CD1c-positive myeloid dendritic cell (primary cell): ENCODE data around the gene MUC5AC.

Experiments used
- DNase-seq: peaks from one replicate; pipeline ENCODE4 v3.0.0-alpha.2; 2016; ENCODE audit errors: extremely low spot score

Gene MUC5AC

DNA sequence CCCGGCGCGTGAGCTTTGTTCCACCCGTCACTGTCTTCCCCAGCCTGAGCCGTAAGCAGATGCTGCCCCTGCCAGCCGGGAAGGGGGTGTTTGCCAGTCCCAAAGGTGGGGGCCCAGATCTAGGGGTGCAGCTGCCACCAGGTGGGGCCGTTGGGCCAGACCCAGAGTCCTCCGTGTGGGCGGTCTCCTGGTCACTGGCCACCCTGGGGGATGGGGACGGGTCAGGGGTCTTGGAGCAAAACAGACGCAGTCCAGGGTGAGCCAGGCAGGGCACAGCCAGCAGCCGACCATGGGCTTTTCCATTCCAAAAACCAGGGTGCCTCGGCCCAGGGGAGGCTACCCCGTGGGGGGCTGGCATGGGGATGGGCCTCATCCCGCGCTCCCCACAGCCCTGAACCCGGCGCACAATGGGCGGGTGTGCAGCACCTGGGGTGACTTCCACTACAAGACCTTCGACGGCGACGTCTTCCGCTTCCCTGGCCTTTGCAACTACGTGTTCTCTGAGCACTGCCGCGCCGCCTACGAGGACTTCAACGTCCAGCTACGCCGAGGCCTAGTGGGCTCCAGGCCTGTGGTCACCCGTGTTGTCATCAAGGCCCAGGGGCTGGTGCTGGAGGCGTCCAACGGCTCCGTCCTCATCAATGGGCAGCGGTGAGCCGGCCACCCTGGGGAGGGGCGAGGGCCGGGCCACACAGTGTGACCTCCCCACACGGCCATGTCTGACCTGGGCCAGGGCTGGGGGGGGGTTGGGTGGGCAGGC, 68.7 kb downstream of the MUC5AC start:
- DNase-seq = no peak

DNA sequence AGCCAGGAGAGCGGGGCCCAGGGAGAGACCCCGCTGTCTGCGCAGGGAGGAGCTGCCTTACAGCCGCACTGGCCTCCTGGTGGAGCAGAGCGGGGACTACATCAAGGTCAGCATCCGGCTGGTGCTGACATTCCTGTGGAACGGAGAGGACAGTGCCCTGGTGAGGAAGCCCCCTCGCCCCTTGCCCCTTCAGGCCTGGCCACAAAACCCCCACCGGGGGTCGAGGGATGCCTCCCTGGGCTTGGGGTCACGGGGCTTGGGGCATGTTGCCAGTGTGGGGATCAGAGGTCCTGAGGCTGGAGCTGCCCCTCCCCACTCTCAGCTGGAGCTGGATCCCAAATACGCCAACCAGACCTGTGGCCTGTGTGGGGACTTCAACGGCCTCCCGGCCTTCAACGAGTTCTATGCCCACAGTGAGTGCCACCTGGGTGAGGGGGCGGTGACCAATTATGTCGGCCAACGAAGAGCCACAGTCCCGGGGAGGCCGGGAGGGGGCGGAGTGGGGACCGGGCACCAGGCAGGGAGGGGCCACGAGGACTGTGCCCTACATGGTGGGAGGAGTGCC, 69.3 kb downstream of the MUC5AC start:
- DNase-seq = no peak

DNA sequence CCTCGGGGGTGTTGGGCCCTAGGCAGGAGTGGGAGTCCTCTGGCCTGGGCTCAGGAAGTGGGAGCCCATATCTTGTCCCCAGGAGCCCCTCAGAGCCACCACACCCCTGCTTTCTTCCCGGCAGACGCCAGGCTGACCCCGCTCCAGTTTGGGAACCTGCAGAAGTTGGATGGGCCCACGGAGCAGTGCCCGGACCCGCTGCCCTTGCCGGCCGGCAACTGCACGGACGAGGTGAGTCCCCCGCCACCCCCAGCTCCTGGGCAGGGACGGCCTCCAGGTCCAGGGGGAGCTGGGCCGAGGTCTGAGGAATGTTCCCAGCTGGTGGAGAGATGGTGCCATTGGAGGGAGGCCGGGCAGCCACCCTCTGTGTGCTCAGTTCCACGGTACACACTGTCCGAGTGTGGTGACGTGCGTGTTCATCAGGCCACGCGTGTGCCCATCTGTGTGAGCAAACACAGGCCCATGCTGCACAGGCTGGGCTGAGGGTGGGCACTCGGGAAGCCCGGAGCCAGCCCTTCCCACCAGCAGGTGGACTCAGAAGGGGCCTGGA, 69.9 kb downstream of the MUC5AC start:
- DNase-seq = no peak

DNA sequence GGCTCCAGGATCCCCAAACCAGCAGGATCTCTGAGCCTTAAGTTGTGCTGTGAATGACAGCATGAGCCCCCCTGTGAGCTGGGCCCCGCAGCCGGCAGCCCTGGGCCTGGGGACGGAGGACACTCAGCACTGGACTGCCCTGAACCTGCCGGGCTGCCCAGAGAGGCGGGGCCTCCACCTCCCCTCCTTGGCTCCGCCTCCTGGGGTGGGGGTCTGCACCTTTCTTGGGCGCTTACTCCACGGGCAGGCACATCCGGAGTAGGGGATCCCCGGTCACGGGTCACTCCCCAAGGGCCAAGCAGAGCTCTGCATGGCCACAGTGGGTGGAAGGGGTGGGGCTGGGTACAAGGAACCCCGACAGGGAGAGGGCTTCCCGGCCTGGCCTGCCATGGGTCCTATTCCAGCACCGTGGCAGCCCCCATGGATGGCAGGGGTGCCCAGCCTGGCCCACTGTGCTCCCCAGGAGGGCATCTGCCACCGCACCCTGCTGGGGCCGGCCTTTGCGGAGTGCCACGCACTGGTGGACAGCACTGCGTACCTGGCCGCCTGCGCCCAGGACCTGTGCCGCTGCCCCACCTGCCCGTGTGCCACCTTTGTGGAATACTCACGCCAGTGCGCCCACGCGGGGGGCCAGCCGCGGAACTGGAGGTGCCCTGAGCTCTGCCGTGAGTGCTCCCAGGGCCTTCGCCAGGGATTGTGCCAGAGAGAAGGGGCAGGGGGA, 70.5 kb downstream of the MUC5AC start:
- no peak for DNase-seq

DNA sequence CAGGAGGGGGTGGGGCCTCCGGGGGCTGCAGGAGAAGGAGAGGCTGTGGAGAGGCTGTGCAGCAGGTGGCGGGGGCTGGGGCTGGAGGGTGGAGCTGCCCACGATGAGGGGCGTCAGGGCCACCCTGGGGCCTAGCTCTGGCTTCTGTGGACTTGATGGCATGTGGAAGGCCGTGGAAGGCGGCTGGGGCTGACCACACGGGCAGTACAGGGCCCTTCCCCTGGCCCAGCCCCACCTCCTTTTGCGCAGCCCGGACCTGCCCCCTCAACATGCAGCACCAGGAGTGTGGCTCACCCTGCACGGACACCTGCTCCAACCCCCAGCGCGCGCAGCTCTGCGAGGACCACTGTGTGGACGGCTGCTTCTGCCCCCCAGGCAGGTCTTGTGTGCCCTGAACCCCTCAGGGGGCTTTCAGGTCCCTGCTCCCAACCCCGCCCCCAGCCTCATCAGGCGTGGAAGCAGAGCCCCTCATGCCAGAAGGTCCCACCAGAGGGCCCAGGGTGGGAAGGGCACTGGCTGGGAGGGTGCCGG, 71.2 kb downstream of the MUC5AC start:
- DNase-seq = no peak

DNA sequence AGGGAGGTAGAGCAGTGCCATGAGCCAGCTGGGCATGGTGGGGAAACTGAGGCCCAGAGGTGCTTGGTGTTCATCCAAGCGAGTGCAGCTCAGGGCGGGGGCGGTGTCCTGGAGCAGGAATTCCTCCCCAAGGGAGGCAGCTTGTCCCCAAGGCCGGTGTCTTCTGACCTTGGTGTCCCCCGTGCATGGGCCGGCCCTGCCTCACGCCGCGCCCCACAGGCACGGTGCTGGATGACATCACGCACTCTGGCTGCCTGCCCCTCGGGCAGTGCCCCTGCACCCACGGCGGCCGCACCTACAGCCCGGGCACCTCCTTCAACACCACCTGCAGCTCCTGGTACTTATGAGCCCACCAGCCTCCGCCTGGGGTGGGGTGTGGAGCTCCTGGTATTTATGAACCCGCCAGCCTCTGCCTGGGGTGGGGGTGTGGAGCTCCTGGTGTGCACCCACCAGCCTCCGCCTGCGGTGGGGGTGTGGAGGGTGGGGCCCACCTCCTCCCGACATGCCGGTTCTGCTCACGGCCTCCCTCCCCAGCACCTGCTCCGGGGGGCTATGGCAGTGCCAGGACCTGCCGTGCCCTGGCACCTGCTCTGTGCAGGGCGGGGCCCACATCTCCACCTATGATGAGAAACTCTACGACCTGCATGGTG, 71.8 kb downstream of the MUC5AC start:
- DNase-seq = no peak

DNA sequence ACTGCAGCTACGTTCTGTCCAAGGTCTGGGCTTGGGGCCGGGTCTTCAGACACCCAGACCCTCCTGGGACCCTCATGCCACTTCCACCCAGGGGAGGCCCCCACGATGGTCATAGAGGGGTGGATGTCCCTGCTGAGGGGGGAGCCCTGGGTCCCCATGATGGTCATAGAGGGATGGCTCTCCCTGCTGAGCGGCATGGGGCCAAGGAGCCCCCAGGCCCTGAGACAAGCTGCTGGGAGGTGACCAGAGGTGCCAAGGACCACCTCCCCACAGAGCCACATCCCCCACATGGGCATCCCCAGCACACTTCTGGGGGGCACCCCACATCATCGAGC, 72.3 kb downstream of the MUC5AC start:
- DNase-seq = no peak

DNA sequence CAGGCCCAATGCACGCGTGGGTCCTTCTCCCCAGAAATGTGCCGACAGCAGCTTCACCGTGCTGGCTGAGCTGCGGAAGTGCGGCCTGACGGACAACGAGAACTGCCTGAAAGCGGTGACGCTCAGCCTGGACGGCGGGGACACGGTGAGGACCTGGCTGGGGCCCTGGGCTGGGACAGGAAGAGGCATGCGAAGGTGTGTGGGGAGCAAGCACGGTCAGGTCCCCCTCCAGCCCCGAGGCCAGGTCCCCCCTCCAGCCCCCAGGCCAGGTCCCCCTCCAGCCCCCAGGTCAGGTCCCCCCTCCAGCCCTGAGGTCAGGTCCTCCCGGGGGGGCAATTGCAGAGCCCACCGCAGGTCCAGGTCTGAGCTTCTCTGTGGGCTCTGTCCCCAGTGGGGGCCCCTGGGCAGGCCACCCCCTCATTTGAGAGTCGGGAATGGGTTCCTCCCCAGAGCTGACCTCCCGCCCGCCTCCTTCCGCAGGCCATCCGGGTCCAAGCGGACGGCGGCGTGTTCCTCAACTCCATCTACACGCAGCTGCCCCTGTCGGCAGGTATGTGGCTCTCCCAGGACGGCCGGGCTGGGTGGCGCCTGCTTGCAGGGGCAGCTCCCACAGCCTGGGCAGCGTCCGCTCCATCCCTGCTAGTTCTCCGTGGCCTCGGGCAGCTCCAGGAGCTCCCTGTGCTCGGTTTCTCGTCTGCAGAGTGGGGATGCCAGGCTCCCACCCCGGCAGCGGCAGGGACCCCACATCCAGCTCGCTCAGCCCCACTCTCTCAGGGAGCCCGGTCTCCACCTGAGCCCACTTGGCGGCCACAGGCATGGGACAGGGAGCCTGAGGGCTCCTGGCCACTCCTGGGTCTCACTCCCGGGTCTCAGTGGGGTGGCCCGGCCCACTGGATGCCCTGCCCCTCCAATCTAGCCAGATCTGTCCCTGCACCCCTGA, 73.0 kb downstream of the MUC5AC start:
- DNase-seq = no peak

DNA sequence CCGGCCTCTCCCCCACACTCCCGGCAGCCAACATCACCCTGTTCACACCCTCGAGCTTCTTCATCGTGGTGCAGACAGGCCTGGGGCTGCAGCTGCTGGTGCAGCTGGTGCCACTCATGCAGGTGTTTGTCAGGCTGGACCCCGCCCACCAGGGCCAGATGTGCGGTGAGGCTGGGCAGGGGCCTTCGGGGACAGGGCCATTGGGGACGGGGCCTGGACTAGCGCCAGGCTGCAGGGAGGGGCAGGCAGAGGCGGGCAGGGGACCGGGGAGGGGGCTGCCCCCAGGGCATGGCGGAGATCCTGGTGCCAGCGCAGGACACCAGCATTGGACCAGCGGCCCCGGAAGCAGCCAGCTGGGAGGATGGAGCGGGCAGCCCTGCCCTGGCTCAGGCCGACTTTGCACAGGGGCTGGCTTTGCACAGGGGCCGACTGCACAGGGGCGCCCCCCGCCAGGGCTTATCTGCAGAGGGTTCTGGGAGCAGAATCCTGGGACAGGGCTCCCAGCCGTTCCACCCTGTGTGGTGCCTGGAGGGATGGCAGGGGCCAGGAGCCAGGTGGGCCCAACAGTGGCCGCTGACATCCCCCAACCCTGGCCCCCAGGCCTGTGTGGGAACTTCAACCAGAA, 73.8 kb downstream of the MUC5AC start:
- no peak for DNase-seq

DNA sequence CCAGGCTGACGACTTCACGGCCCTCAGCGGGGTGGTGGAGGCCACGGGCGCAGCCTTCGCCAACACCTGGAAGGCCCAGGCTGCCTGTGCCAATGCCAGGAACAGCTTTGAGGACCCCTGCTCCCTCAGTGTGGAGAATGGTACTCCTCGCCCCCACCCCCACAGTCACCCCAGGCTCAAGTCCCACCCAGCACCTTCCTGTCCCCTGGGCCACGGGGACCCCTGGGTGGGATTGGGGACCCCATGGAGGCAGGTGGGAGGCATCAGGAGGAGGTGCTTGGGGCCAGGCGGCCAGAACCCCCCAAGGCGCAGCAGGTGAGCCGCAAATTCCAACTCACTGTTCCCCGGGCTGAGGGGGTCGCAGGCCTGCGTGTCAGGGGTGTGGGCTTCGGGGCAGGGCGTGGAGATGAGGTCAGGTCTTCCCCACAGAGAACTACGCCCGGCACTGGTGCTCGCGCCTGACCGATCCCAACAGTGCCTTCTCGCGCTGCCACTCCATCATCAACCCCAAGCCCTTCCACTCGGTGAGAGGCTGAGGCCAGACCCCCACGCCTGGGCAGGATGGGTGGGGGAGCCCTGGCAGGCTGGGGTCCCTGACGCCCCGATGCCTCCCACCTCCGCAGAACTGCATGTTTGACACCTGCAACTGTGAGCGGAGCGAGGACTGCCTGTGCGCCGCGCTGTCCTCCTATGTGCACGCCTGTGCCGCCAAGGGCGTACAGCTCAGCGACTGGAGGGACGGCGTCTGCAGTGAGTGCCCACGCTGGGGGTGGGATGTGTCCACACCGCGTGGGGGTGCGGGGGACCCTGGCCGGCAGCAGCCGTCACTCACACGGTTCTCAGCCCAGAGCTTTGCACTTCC, 74.5 kb downstream of the MUC5AC start:
- DNase-seq = no peak

DNA sequence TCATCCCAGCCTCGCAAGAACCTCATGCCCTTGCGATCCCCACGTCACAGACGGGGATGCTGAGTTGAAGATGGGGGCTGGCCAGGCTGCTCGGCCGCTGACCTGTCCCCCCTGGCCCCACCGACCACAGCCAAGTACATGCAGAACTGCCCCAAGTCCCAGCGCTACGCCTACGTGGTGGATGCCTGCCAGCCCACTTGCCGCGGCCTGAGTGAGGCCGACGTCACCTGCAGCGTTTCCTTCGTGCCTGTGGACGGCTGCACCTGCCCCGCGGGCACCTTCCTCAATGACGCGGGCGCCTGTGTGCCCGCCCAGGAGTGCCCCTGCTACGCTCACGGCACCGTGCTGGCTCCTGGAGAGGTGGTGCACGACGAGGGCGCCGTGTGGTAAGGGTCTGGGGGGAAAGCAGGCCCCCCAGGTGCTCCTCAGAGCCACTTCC, 75.1 kb downstream of the MUC5AC start:
- no peak for DNase-seq

DNA sequence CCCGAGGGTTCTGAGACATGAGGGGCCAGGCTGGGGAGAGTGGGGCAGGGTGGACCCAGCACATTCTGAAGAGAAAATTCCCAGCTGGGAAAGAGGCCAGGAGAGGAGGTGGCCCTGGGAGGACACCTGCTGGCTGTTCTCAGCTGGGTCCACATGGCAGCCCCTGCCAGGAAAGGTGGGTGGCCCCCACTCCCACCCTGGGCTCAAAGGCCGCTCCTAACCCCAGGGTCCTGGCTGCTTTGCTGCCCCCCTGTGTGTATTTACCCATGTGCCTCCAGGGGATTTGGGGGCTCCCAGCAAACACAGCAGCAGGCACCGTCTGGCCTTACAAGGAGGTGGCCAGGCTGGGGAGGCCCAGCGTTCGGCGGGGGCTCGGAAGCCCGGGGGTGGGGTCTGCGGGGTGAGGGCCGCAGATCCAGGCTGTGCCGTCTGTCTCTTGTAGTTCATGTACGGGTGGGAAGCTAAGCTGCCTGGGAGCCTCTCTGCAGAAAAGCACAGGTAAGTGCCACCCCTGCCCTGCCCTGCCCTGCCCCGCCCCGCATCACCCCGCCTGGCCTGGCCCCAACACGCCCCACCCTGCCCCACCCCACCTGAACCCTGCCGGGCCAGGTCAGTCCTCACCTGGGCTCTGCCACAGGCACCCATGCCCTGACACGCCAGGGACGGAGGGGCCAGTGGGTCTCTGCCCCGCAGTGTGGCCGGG, 75.7 kb downstream of the MUC5AC start:
- no peak for DNase-seq

DNA sequence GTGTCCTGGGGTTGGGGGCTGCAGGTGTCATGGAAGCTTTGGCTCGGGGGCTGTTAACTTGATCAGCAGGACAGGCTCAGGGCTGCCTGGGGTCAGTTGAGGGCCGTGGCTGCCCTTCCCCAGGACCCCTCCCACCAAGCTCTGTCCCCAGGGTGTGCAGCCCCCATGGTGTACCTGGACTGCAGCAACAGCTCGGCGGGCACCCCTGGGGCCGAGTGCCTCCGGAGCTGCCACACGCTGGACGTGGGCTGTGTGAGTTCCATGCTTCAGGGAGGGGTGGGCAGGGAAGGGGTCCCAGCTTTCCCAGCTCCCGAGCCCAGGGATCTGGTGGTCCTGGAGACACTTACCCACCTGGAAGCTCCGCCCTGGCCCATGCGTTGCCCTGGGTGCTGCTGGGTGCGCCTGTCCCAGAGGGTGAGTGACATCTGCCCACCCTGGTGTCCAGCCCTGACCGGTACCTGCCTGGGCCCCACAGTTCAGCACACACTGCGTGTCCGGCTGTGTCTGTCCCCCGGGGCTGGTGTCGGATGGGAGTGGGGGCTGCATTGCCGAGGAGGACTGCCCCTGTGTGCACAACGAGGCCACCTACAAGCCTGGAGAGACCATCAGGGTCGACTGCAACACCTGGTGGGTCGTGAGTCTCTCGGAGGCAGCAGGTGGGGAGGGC, 76.4 kb downstream of the MUC5AC start:
- no peak for DNase-seq

DNA sequence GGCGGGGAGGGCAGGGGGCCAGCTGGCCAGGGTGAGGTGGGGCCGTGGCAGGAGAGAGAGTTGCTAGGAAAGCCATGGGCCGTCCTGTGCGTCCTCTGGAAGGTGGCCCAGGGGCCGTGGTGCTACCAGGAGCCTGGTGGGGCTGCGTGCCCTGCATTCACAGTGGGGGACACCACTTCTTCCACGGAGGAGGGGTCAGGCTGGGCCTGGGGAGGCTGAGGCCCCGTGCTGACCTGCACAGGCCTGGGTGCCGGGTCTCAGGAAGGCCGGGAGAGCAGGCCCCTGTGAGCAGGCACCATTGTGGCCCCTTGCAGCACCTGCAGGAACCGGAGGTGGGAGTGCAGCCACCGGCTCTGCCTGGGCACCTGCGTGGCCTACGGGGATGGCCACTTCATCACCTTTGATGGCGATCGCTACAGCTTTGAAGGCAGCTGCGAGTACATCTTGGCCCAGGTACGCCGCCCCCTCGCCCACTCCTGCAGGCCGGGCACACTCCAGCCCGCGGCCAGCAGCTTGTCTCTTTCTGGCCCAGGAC, 77.1 kb downstream of the MUC5AC start:
- no peak for DNase-seq

DNA sequence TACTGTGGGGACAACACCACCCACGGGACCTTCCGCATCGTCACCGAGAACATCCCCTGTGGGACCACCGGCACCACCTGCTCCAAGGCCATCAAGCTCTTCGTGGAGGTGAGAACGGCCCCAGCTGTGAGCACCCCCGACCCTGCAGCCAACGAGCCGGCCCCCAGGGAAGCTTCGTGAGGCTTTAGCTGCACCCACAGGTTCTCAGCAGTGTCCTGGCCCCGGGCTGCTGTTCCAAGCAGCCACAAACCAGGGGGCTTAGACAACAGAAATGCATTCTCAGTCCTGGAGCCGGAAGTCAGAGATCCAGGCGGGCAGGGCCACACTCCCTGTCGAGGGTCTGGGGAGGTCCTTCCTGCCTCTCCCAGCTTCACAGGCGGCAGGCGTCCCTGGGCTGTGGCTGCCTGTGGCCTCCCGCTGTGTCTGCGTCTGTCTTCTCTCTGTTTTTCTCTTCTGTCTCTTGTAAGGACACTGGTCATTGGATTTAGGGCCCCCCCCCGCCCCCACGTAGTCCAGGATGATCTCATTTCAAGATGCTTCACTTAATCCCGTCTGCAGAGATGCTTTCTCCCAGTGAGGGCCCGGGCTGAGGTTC, 77.7 kb downstream of the MUC5AC start:
- DNase-seq = no peak

DNA sequence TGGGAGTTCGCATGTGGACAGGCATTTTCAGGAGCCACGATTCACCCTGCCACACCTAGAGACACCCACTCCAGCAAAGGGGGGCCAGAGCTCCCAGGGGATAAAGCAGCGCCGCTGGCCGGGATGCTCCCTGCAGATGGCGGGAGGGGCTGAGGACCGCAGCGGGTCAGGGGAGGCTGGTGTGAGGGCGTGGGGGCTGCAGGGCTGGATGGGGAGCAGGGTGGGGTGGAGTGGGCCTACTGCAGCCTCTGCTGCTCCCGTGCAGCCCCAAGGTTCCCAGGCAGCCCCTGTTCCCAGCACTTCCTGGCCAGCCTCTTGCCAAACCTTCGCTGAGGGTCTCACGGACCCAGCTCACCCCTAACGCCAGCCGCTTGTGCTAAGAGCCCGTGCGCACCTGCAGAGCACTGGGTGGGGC, 78.2 kb downstream of the MUC5AC start:
- DNase-seq = no peak

DNA sequence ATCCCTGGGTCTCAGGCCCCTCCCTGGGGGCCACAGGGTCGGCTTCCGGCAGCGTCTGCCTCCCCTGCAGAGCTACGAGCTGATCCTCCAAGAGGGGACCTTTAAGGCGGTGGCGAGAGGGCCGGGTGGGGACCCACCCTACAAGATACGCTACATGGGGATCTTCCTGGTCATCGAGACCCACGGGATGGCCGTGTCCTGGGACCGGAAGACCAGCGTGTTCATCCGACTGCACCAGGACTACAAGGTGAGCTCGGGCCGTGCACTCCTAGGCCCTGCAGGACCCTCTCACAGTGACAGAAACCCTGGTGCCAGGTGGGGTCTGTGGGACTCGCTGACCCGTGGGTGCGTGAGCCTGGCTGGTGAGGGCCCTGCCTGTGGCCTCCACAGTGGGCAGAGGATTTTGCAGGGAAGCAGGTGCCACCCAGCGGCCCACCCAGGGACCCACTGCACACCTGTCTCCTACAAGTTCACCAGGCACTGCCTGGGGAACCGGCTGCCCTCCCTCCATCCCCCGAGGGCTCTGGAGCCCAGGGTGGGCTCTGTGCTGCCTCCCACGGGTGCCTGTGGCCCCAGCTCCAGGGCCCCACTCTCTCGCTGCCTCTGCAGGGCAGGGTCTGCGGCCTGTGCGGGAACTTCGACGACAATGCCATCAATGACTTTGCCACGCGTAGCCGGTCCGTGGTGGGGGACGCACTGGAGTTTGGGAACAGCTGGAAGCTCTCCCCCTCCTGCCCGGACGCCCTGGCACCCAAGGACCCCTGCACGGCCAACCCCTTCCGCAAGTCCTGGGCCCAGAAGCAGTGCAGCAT, 78.8 kb downstream of the MUC5AC start:
- no peak for DNase-seq
